ENCODE results near the gene GPATCH4.
"Not testable (repeated sequence)": the region's sequence is repeated elsewhere in the genome, so short reads cannot be mapped to it uniquely, and the experiment has no call there.

The GPATCH4 gene

GRCh38 chr1:156594190-156594589, 7.1 kb downstream of the GPATCH4 start:
- no peak for DNase-seq

- no peak for DNase-seq
Measured at GRCh38 chr1:156593661-156593989, 7.7 kb downstream of the GPATCH4 start.

DNA sequence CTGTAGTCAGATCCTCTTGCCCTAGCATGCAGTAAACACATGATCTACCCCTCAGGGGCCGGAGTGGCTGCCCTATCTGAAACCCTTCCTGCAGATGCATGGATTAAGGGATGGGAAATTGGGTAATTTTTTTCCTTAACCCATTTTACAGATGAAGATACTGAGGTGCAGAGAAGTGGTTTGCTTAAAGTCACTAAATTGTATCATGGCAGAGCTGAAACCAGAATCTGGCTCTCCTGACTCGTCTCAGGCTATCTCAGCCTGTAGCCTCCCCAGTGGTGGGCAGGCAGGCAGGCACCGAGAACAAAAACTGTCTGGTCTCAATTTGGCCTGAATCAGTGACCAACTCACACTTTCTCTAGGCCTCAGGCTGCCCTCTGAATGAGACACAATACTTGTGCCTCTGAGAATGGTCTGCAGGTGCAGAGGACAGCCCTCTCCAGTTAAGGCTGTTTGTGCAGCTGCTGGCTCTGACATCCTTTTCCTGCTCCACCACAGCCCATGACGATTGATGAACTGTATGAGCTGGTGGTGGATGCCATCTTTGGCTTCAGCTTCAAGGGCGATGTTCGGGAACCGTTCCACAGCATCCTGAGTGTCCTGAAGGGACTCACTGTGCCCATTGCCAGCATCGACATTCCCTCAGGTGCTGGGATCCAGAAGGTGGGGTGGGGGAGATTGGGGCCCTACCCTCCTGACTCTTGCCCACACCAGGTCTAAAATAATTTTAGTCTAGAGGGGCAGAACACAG, 8.2 kb downstream of the GPATCH4 start:
- no peak for DNase-seq

GRCh38 chr1:156592158-156592909, 8.9 kb downstream of the GPATCH4 start:
- DNase-seq, result no peak

DNA sequence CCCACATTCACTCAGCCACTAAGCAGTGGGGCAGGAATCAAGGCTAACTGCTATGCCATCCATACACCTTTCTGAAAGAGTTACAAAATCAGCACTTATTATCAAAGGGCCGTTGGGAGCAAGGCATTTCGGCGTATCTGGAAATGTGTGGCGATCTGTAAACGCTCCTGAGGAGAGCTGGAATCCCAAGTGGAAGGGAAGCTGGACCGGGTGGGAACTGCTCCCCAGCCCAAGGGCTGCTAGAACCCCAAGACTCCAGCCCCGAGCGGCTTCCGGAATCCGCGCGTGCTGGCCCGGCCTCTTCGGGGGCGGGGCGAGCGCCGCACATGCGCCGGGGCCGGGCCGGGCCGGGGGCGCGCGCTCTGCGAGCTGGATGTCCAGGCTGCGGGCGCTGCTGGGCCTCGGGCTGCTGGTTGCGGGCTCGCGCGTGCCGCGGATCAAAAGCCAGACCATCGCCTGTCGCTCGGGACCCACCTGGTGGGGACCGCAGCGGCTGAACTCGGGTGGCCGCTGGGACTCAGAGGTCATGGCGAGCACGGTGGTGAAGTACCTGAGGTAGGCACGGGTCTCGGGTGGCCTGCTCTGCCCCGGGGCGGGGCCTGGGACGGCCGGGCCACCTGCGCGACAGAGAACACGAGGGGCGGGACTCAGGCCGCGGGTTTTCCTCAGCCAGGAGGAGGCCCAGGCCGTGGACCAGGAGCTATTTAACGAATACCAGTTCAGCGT, 9.7 kb downstream of the GPATCH4 start, which contains the start of gene NAXE:
NAXE (plus strand) TSS at position 345 of the 726 bp plus-strand sequence; CDS start at position 374, 29 bp downstream.
- DNase-seq, result peak; percentile 80

GRCh38 chr1:156591181-156591431, 10.2 kb downstream of the GPATCH4 start:
- no peak for DNase-seq

DNA sequence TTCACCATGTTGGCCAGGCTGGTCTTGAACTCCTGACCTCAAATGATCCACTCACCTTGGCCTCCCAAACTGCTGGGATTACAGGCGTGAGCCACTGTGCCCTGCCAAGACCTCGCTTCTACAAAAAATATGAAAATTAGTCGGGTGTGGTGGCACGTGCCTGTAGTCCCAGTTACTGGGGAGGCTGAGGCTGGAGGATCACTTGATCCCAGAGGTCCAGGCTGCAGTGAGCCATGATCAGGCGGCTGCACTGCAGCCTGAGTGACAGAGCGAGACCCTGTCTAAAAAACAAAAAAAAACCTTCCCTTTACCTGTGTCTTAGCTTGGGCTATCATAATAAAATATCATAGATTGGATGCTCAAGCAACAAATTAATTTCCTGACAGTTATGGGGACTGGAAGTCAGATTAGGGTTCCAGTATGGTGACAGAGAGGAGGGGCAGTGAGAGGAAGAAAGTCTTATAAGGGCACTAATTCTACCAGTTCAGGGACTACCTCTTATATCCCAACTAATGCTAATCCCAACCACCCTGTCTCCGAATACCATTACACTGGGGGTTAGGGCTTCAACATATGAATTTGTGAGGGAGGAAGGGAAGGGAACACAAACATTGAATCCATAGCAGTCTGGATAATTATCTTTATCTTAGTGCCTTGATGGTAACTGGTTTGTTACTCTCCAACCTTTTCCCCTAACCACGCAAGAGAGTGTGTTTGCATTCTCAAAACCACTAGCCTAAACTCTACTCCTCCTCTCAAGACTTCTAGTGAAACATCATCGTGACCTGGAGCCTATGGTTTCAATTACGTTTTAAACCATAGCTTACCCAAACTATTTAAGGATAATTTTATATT, 10.7 kb downstream of the GPATCH4 start:
- DNase-seq, result no peak

GRCh38 chr1:156589546-156589945, 11.7 kb downstream of the GPATCH4 start:
- DNase-seq, result no peak

DNA sequence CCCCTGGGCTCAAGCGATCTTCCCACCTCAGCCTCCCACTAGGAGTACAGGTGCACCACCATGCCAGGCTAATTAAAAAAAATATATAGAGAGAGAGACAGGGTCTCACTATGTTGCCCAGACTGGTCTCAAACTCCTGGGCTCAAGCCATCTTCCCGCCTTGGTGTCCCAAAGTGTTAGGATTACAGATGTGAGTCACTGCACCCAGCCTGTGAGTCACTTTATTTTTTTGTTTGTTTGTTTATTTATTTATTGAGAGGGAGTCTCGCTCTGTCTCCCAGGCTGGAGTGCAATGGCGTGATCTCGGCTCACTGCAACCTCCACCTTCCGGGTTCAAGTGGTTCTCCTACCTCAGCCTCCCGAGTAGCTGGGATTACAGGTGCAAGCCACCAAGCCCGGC, 13.4 kb downstream of the GPATCH4 start:
- not testable (repeated sequence) for DNase-seq

- no peak for DNase-seq
Measured at GRCh38 chr1:156586892-156587477, 14.3 kb downstream of the GPATCH4 start.

DNA sequence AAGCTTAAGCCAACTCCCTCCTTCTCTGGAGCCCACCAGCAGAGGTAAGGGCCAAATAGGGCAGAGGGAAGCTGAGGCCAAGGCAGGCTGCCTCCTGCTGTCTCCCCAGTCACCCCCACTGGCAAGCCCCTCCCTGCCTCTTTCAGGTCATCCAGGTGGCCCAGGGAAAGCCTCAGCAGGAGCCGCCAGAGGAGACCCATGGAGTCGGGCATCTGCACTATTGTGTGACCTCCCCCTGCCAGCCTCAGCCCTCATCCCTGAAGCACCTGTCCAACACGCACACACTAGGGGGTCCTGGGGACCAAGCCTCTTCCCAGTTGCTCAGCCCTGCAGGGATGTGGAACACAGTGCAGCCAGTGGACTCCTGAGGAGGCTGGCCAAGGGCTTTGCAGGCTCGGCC, 15.0 kb downstream of the GPATCH4 start:
- DNase-seq, result no peak

DNA sequence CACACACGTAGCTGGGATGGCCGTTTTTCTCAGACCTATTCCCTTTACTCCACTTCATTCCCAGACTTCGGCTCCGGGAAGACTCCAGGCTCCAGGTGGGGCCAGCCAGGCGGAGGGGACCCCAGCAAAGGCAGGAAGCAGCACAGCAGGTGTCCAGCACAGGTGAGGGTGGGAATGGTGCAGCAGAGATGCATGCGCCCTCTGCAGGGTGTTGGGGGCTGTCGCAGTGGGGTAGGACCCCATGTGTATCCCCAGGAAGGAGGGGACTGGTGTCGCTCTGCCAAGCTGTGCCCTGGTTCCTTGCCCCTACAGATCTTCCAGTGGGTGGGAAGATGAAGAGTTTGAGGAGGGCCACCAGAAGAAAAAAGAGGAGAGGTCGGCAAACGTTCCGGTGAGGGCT, 16.5 kb downstream of the GPATCH4 start:
- no peak for DNase-seq

DNA sequence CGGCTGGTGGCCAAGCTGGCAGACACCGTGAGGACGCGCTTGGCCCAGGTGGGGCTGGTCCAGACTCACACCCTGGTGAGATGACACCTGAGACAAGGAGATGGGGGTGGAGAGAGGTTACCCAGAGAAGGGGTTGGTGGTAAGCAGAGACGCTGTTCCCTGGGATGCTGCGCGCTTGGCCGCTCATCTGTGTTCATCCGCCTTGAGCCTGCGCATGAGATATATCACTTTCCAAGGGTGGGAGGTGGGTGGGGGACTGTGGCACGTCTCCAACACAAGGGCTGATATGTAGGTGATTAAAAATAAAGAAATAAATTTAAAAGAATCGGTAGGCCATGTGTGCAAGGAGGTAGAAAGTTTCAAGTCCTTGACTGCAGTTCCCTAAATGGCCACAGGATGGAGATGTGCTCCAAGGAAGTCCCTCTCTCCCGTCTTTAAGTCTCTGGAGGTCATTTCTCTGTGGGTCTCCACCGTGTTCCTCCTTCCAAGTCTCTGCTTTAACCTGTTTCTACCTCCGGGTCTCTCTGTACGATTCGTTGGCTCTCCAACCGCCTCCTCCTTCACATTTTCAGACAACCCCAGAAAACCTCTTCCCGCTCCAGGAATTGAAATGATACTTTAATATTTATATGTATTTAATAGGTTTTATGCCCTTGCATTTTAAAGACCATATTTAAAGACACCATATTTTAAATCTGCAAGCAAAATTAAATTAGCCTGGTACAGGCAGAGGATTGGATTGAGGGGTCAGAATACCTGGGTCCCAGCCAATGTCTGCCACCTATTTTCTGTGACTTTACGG, 17.3 kb downstream of the GPATCH4 start:
- DNase-seq, result peak; percentile 82

GRCh38 chr1:156582388-156583017, 18.8 kb downstream of the GPATCH4 start:
- DNase-seq, result no peak

DNA sequence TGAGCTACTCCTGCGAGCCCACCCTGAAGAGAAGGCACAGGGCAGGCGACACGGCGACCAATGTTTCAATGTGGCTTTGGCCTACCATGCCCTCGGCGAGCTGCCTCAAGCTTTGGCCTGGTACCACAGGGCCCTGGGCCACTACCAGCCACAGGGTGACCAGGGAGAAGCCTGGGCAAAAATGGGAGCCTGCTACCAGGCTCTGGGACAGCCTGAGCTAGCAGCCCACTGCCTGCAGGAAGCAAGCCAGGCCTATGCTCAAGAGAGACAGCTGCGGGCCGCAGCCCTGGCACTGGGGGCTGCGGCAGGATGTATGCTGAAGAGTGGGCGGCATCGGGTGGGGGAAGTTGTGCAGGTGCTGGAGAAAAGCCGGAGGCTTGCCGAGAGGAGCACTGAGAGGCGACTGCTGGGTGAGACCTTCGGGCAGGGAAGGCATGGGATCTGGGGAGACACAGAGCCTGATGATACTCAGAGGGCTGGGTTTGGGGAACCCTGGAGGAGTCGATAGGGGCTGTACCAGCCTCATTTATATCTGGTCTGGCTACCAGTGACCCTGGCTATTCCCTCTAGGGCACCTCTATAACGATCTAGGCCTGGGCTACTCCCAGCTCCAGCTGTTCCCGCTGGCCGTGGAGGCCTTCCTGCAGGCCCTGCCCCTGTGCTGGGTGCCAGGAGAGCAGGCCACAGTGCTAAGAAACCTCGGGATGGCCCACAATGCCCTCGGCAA, 19.5 kb downstream of the GPATCH4 start:
- no peak for DNase-seq

DNA sequence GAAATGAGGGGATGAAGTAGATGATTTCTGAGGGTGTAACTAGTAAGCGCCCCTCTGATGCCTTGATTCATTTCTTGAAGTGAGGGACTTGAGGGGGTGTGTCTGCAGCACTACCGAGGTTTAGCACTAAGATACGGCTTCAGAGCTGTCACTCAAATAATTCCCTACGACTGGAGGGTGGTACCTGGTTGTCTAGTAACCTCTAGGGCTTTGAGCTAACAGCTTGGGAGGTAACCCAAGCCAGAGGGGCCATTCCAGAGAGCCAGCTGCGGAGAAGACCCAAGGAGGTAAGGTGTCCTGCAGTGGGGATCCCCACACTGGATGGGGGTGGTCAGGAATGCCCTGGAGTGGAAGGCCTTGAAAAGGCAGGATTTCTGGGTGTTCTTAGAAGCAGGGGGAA, 21.8 kb downstream of the GPATCH4 start, which contains the start of gene TTC24:
TTC24 (plus strand) TSS at position 252 of the 400 bp plus-strand sequence. CDS start 1,642 bp downstream, outside the sequence.
- no peak for DNase-seq

DNA sequence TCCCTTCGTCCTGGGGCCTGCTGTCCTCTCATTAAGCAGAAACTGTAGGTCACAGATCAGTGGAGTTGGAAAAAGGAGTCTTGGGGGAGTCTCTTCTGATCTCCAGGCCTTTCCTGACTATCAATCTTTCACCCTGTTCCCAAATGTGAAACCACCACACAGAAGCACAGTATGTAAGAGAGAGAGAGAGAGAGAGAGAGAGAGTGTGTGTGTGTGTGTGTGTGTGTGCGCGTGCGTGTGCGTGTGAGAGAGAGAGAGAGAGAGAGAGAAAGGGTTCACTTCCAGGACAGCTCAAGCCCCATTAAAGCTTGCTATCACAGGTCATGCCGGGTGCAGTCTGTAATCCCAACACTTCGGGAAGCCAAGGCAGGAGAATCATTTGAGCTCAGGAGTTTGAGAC, 23.2 kb downstream of the GPATCH4 start:
- no peak for DNase-seq

GRCh38 chr1:156577550-156577949, 23.7 kb downstream of the GPATCH4 start:
- DNase-seq, result no peak

DNA sequence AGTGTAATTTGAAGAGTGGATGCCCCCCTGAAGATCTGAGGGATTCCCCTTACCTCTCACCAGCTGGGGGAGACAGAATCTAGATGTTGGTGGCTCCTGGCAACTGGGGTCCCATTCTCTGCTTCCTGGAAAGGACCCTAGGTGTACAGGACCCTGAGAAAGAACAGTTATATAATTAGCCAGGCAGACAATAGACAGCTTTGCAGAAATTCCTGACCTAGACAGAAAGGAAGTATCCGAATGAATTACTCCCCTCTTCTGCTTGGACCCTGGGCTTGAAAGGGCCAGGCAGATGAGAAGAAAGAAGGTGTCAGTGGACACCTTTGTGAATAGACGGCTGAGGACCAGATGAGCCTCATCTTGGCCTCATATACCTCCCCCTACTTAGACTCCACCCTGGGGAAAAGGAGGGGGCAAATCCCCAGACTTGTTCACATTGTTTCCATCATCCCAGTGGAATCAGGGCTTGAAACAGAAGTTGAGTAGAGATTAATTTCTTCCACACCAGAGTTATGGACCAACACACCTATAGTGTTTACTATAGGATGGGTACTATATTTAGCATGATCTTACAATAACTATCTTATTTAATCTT, 27.1 kb downstream of the GPATCH4 start:
- no peak for DNase-seq

GRCh38 chr1:156572663-156573018, 28.6 kb downstream of the GPATCH4 start:
- no peak for DNase-seq
